H1 (cell line): ENCODE results near the gene KRTAP4-7. TPM values are rescaled to one million over a fixed set of nuclear protein-coding genes. Genes with fewer than 3 reads are reported as not detected.

Experiments
- CBX5 ChIP-seq: fragments of 300-800, 300-1000 bp; sonication (generic); IDR thresholded peaks from 2 replicates; pipeline ENCODE4 v1.7.1; 2016; ENCODE audit warnings: antibody characterized with exemption, low read length, low read depth
- CHD1 ChIP-seq: IDR thresholded peaks from 2 replicates; pipeline ENCODE4 v1.6.1; 2012; ENCODE audit warnings: low read depth, low read length, improper control_type of control experiment
- GABPA ChIP-seq: IDR thresholded peaks from 2 replicates; pipeline ENCODE4 v1.6.1; 2011; ENCODE audit warnings: mild to moderate bottlenecking, low read length, moderate library complexity, borderline replicate concordance; ENCODE audit not compliant: insufficient read depth
- JUN ChIP-seq: IDR thresholded peaks from 2 replicates; pipeline ENCODE4 v1.6.1; 2011; ENCODE audit warnings: low read depth, mild to moderate bottlenecking, improper control_type of control experiment, low read length
- KDM1A ChIP-seq: fragments of 200-600, 300-600 bp; sonication (generic); IDR thresholded peaks from 2 replicates; pipeline ENCODE4 v1.7.1; 2016; ENCODE audit warnings: mild to moderate bottlenecking, low read length, borderline replicate concordance
- MAFK ChIP-seq: IDR thresholded peaks from 2 replicates; pipeline ENCODE4 v1.6.1; 2012; ENCODE audit warnings: low read depth, mild to moderate bottlenecking, improper control_type of control experiment, low read length
- NRF1 ChIP-seq: IDR thresholded peaks from 2 replicates; pipeline ENCODE4 v1.6.1; 2011; ENCODE audit warnings: mild to moderate bottlenecking, low read depth, low read length, improper control_type of control experiment
- RNF2 ChIP-seq: fragments of 200-900, 300-1000 bp; sonication (generic); IDR thresholded peaks from 2 replicates; pipeline ENCODE4 v1.7.1; 2016; ENCODE audit warnings: borderline replicate concordance, low read depth, mild to moderate bottlenecking, antibody characterized with exemption, low read length; ENCODE audit not compliant: poor library complexity, severe bottlenecking; ENCODE audit errors: missing control alignments
- SAP30 ChIP-seq: fragments of 300-600 bp; sonication (generic); IDR thresholded peaks from 2 replicates; pipeline ENCODE4 v1.7.1; 2012; ENCODE audit warnings: low read length, moderate library complexity, mild to moderate bottlenecking, inconsistent platforms; ENCODE audit not compliant: insufficient read depth, insufficient replicate concordance
- TAF1 ChIP-seq: IDR thresholded peaks from 2 replicates; pipeline ENCODE4 v1.6.1; 2011; ENCODE audit warnings: mild to moderate bottlenecking, low read depth, low read length
- TBP ChIP-seq: IDR thresholded peaks from 2 replicates; pipeline ENCODE4 v1.6.1; 2011; ENCODE audit warnings: low read depth, low read length, improper control_type of control experiment
- TEAD4 ChIP-seq: IDR thresholded peaks from 2 replicates; pipeline ENCODE4 v1.6.1; 2012; ENCODE audit warnings: low read depth, low read length, inconsistent platforms, mixed read lengths
- polyA plus RNA-seq, 7 experiments: library from polyadenylated mRNA; depleted of rRNA in 3 of 7; stranded (reverse) in 5 of 7; unstranded in 2 of 7; fragments of >200 nt in 5 of 7; fragments of 200-250 nt in 2 of 7; gene quantifications; 1 replicate in 5 of 7; 2 replicates in 1 of 7; 4 replicates in 1 of 7; pipeline versions ENCODE4 v1.2.1 to v1.2.3, GENCODE V29; 2011 to 2013; ENCODE audit warnings: missing spikeins in 2 of 7, mixed read lengths in 2 of 7
- total RNA-seq: library from RNA; stranded (reverse); fragmentation: NEBNext Ultra II Directional; extraction: Animal tissue kit (Norgen Biotek cat#: 25700); gene quantifications from 2 replicates; pipeline ENCODE4 v1.2.1, GENCODE V29; 2021
- TF ChIP-seq, protein P1 (sequence below), 3 experiments: IDR thresholded peaks; 1 replicate in 2 of 3; 2 replicates in 1 of 3; pipeline versions ENCODE4 v1.5.1 to v1.6.1; 2011; ENCODE audit warnings: low read length in 3 of 3, mild to moderate bottlenecking in 3 of 3, inconsistent platforms in 2 of 3, low read depth in 1 of 3, moderate library complexity in 1 of 3; ENCODE audit not compliant: insufficient read depth in 1 of 3; ENCODE audit errors: control extremely low read depth in 1 of 3
- TF ChIP-seq, protein P2 (sequence below): IDR thresholded peaks from 2 replicates; pipeline ENCODE4 v1.6.1; 2012; ENCODE audit warnings: inconsistent platforms

KRTAP4-7 gene
- total and polyA plus RNA-seq, 2 of the 8 experiments (the other 6 are each of a cell fraction or from before 2014, with no cell fraction given): not detected

DNA sequence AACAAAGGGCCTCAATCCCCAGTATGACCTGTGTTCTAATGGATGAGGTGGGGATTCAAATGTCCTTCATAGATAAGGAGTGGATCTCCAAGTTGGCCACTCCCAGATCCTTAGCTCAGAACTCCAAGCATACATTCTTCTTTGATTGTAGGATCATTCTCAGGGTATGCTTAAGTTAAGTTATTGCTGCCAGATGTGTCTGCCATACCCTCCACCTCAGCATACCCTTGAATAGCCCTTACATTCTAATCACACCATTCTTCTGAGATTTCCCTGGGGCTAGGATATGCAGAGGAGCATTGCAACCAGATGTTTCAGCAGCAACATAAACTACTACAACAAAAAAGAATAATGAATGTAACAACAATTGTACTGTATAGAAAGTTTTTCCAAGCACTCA, 16.7 kb upstream of the KRTAP4-7 start (continued):
- TF ChIP-seq, protein P1, sequence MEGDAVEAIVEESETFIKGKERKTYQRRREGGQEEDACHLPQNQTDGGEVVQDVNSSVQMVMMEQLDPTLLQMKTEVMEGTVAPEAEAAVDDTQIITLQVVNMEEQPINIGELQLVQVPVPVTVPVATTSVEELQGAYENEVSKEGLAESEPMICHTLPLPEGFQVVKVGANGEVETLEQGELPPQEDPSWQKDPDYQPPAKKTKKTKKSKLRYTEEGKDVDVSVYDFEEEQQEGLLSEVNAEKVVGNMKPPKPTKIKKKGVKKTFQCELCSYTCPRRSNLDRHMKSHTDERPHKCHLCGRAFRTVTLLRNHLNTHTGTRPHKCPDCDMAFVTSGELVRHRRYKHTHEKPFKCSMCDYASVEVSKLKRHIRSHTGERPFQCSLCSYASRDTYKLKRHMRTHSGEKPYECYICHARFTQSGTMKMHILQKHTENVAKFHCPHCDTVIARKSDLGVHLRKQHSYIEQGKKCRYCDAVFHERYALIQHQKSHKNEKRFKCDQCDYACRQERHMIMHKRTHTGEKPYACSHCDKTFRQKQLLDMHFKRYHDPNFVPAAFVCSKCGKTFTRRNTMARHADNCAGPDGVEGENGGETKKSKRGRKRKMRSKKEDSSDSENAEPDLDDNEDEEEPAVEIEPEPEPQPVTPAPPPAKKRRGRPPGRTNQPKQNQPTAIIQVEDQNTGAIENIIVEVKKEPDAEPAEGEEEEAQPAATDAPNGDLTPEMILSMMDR (IDR thresholded peaks at IDR 0.05; ENCODE audit: control extremely low read depth in 1 of 3, insufficient read depth in 1 of 3, low read depth in 1 of 3, low read length in 3 of 3): no peak
- TF ChIP-seq CBX5: no peak
- TF ChIP-seq, protein P2, sequence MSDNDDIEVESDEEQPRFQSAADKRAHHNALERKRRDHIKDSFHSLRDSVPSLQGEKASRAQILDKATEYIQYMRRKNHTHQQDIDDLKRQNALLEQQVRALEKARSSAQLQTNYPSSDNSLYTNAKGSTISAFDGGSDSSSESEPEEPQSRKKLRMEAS: no peak
- no peak for TF ChIP-seq TEAD4
- no peak for TF ChIP-seq CHD1
- no peak for TF ChIP-seq NRF1
- TF ChIP-seq SAP30: no peak
- TF ChIP-seq MAFK: no peak
- no peak for TF ChIP-seq JUN
- TF ChIP-seq KDM1A: no peak
- no peak for TF ChIP-seq GABPA
- no peak for TF ChIP-seq RNF2
- no peak for TF ChIP-seq TBP
- TF ChIP-seq TAF1: no peak
